COLO668 (cell line): Measurements from ENCODE around the gene TIGAR.

ENCODE experiments used
- DNase-seq: peaks from one replicate; lab custom pipeline; 2025; ENCODE audit not compliant: unreplicated experiment; lab: John Stamatoyannopoulos, UW

The TIGAR gene

GRCh38 chr12:4370265-4370664, 49.3 kb downstream of the TIGAR start:
- DNase-seq = no peak

GRCh38 chr12:4372653-4373052, 51.6 kb downstream of the TIGAR start:
- DNase-seq = no peak

- DNase-seq = no peak
Measured at GRCh38 chr12:4375449-4375848, 54.4 kb downstream of the TIGAR start.

DNA sequence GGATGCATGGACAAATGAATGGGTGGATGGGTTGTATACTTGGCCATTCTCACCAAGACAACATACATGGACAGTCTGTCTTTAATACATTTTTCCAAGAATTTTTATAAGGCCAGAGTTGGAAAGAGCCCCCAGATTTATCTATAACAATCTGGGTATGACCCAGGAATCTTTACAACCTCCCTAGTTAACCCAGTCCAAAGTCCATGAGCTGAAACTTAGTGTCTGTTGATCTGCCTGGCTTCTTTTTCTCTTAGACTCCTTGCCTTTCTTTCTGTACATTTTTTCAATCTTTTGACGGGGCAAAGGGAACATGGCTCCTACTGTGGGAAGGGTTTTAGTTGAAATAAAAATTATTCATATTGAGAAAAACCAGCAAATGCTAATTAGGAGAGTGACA, 57.8 kb downstream of the TIGAR start:
- no peak for DNase-seq

- DNase-seq = no peak
Measured at GRCh38 chr12:4379405-4379804, 58.4 kb downstream of the TIGAR start, which contains the start of gene FGF23. Gene FGF23 (minus strand): TSS chr12:4379712. CDS start chr12:4379582, 130 bp downstream.

DNA sequence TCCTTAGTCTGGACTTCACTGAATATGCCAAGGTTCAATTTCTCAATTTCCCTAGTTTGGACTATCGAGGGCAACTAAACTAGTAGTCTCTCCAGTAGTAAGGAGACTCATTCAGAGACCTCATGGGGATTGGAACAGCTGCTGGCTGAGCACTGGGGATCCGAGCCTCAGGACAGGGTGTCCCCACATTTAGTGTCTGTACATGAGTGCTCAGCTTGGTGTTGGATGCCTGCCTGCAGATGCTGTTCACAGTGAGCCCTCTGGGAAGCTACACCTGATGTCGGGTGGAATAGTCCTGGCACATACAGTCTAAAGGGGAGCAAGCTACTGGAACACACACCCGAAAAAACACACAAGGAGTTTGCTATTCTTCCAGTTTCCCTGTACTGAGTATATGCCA, 59.3 kb downstream of the TIGAR start:
- DNase-seq = no peak

DNA sequence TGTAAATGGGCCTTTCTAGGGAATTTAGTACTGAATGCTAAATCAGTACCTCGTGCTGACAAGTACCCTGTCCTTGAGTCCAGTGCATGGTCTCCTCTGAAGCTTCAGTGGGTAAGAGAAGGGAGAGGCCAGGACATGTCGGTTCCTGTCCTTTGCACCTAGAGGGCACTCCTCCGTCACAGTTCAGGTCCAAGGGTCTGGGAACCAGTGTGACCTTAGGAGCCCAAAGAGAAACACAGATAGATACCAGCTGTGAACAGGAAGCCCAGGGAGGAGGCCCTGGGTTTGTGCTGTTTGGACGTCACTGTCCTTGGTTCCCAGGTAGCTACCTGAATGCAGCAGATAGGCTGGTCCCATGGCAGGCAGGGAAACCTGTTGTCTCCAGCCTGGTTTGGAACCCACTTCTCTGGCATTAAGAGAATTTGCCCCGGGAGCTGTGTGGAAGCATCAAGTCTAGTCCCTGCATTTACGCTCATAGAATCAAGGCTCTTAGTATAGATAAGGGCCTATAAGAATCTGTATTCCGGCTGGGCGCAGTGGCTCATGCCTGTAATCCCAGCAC, 62.4 kb downstream of the TIGAR start:
- no peak for DNase-seq

DNA sequence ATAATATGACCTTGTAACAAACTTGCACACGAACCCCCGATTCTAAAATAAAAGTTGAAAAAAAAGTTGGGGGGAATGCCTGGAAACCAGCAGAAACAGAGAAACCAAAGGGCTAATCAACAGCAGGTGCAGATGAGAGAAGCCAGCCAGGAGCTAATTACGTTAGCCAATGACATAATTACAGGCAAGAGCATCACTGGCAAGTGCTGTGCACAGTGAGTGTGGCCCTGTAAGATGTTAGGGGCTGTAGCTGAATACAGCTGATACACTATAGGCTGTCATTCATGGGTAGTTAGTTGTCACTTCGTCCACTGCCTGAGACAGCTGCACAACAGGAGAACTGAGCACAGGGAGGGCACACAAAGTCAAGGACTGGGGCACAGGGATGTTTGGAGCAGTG, 65.8 kb downstream of the TIGAR start:
- no peak for DNase-seq

DNA sequence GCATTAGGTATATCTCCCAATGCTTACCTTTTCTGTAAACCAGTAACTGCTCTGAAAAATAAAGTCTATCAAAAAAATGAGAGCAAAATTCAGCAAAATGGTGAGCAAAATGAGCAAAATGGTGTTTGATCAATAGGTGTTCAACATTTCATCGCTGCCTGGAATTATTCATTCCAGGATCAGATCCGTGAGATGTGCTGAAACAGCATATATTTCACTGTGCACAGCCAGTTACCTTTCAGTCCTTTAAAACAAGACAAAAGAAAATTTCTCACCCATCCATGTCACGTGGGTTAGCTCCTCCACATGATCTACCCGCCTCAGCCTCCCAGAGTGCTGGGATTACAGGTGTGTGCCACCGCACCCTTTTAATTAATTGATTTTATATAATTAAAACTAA, 66.6 kb downstream of the TIGAR start:
- no peak for DNase-seq

DNA sequence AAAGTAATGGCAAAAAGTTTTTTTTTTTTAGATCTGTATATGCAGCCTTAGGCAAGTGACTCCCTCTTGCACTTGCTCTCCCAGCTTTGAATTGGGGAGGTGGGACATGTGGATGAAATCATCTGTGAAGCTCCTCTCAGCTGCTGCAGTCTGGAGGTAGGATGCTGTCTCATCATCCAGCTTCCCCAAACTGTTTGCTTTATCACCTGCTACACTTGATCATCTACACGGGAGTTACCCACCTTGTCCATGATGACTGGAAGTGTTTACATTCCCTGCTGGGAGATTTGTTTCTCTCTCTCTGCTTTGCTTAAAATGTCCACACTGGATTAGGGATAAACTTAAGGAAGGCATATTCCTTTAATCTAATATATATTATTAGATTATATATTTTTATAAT, 67.0 kb downstream of the TIGAR start:
- no peak for DNase-seq

DNA sequence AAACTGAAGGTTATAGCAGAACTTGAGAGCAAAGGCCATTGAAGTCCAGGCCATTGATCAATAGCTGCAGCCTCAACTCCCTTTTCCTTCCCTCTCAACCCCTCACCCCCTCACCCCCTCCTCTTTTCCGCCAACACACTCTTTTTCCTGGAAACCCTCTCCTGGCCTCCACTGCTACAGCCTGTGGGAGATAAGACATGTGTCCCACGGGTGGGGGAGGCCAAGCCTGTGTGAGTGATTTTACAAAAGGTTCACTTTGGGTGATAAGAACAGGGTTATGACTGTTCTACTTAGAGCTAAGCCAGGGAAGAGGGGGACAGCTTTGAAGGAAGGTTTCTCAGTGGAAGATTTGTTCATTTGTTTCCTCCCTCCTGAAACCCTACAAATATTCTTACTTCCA, 67.6 kb downstream of the TIGAR start:
- DNase-seq = no peak

DNA sequence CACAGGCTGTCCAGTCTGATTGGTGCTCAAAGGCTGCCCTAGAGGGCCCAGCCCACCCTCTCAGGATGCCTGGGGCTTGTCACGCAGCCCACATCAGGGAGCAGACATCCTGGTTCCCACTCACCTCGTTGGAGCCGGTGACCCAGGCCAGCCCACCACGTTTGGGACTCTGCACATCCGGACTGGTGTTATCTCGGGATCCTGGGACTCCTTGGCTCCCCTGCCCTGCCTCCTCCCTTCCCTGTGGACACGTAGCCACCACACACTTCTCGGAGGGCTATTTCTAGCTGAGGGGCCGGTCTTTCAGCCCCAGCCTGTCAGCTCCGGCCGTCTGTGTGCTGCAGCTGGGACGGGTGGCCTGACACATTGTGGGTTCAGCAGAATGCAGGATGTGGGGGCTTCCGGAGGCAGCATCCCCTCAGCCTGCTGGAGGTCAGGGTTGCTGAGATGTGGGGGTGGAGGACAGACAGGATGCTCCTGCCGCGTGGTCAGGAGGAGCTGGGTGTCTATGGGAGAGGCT, 71.3 kb downstream of the TIGAR start:
- no peak for DNase-seq

DNA sequence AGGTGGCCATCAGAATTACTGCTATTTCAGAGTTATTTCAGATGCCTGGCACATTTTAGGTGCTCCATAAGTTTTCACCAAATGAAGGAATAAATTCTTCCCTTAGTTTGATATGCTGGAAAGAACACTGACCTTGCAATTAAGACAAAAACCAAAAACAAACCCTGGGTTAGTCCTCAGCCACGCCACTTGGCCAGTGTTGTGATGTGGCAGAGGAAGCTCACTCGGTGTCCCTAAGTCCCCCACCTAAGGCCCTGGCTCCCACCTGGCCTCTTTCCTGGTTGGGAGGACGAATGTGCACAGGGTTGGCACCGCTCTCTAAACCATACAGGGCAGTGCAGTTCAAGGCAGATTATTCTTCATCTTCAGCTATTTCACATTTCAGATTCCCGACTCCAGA, 72.2 kb downstream of the TIGAR start:
- DNase-seq = no peak

- no peak for DNase-seq
Measured at GRCh38 chr12:4395818-4396217, 74.8 kb downstream of the TIGAR start.

DNA sequence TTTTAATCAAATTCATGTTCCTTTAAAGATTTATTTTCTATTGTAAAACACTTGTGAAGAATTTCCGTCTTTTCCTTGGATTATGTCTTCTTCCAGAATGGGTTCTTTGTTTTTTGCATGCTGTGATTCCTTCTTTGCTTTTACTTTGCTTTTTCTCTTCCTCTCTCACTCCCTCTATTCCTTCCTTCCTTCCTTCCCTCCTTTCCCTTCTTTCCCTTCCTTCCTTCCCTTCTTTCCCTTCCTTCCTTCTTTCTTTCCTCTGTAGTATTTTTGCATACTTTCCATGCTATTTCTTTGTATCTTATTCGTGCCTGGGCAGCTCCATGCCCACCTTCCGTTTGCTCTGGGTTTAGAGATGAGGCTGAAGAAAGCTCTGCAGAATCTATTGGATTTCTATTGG, 80.1 kb downstream of the TIGAR start:
- DNase-seq = no peak

DNA sequence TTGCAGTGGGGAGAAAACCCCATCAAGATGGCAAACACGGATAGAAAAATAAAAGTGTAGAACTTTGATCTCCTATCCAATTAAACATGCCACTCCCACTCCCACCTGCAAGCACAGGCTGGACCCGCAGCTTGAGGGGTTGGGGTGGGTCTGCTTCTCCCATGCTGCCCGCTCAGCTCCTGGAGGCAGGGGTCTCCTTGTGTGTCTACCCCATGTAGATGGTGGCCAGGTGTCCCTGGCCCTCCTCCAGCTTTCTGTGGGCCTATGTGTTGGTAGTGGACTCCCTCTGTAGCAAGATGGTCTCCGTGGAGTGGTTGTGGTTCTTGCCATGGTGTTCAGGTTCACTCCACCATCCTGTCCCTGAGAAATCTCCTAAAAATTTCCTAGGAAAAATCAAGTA, 82.0 kb downstream of the TIGAR start:
- DNase-seq = no peak
